ENCODE data around the gene LGMN. TPM values are rescaled to one million over a fixed set of nuclear protein-coding genes. Genes with fewer than 3 reads are reported as not detected.

LGMN gene
- total RNA-seq, 2 experiments from 2014 or later, result 3.2 to 5.6 TPM

DNA sequence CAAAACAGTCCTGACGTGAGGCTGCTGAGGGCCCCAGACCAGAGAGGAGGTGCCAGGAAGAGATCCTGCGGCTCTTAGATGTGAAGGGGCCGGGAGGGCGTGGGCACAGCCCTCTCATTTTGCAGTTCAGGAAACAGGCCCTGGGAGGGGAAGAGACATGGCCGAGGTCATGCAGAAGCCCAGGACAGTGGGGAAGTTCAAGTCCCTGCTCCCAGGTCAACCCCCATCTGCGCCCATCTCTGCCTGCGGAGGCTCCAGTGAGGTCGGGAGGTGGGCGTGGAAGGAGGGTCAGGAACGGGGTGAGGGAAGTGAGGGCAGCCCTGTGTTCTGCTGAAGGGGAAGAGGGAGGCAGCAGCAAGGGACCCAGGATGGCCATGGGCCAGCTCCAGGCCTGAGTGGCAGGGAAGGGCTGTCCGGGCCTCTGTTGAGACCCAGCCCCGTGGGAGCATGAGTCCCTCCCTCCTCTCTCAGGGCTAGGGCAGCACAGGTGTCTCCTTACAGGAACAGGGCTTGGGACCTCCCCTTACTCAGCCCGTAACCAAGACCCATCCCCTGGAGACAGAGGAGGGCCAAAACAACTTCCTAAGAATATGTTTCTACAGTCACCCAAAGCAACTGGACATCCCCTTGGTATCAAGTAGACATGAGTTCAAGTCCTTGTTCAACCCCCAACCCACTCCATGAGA lies 90.8 kb downstream of the LGMN start:
- Mint-ChIP-seq H3K27ac (peak overlapping the region; percentile 52), H3K4me1 (peaks cover 84% of the 10 kb centered on the region)
- POLR2A ChIA-PET, result no interaction called here

DNA sequence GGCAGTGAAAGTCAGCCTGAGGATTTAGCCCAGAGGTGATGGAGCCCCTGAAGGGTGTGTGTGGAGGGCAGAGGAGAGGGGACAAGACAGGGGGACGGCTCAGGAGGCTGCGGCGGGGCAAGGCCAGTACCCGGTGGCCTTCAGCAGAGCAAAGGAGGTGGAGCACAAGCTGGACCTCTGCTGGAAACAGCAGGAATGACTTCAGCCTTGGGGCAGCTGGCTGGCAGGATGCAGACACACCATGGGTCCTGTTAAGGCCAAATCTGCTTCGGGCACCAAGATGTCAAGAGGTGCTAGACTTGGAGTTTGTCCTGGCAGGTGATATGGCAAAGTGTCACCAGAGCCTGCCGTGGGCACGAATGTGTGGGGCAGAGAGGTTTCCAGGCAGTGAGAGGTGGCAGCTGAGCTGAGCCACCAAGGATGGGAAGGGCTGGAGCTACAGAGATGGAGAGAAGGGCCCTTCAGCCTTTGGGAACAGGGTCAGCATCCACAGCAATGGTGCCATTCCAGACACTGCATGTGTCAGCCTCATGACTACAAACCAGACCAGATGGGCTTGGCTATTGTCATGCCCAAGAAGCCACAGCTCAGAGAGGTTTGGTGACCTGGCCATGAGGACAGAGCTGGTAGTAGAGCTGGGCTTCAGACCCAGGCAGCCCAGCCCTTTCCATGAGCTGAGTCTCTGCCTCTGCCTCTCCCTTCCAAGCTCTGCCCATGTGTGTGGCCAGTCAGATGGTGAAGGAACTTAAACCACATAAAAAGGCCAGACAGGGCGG lies 91.9 kb downstream of the LGMN start:
- DNase-seq (no peak), ATAC-seq (no peak)
- ChIA-PET POLR2A (interaction anchor here (0.6 kb wide), 1 partner anchor 87 kb away, joined by 3 read pairs; no protein-coding TSS in a partner anchor), CTCF (interaction anchor here (0.8 to 1.3 kb wide), 5 partner anchors 9 to 24 kb away, joined by 3 to 5 read pairs (median 3); no protein-coding TSS in a partner anchor)
- Mint-ChIP-seq H3K27ac (peak overlapping the region; percentile 52), H3K36me3 (ENCODE audit: low read depth) (peaks cover 72% of the 10 kb centered on the region), H3K9me3 (ENCODE audit: low read depth) (no peaks in the 10 kb centered on the region), H3K4me1 (peaks cover 73% of the 10 kb centered on the region), H3K27me3 (no peaks in the 10 kb centered on the region), H3K4me3 (peak overlapping the region; percentile 56)
- intact Hi-C loops (cut with DNase I, micrococcal nuclease), result loop anchor here (10.0 kb wide), 2 partner anchors 102 to 792 kb away; partner anchors contain the start of gene TC2N (in 1 of the 2)

More for the DNA sequence above, 90.8 kb downstream of the LGMN start:
- DNase-seq, result peak; percentile 34
- no peaks in the 10 kb centered on the region for H3K27me3 Mint-ChIP-seq
- CTCF ChIA-PET, result interaction anchor here (1.3 kb wide), 1 partner anchor 14 kb away, joined by 4 read pairs; no protein-coding TSS in a partner anchor
- peak overlapping the region; percentile 37 for H3K4me3 Mint-ChIP-seq
- no peak for ATAC-seq
- H3K9me3 Mint-ChIP-seq (ENCODE audit: low read depth), result no peaks in the 10 kb centered on the region
- H3K36me3 Mint-ChIP-seq (ENCODE audit: low read depth), result peaks cover 79% of the 10 kb centered on the region
- intact Hi-C loops (cut with DNase I, micrococcal nuclease), result loop anchor here (10.0 kb wide), 2 partner anchors 103 to 793 kb away; partner anchors contain the start of gene TC2N (in 1 of the 2)

DNA sequence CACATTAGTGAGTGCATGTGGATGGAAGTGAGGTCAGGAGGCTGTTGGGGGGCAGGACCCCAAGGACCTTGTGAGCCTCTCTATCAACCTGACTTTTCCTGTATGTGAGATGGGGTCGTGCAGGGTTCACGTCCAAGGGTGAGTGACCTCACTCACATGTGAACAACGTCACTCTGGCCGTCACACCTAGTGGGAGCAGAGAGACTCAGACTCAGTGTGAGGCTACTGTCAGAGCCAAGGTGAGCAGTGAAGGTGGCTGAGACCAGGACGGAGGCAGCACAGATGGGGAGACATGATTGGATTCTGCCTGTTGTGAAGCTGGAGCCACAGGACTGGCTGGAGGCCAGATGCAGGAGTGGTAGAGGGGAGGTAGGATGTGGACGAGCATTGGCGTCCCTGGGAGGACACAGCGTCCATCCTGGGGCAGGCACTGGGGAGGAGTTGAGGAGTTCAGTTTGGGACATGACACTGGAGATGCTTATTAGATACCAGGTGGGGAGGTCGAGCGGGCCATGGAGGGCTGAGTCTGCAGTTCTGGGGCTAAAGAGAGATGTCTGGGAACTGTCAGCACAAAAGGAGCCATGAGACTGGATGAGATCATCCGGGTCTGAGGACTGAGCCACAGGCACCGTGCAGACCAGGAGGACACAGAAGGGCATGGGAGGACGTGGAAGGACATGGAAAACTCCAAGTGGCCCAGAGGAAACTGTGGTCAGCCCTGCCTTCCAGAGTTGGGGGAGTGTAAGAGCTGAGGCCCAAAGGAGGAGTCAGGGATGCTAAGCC lies 92.8 kb downstream of the LGMN start:
- DNase-seq (peak; percentile 41), ATAC-seq (no peak)
- Mint-ChIP-seq H3K4me3 (peak overlapping the region; percentile 56), H3K27ac (peak overlapping the region; percentile 52), H3K27me3 (no peaks in the 10 kb centered on the region), H3K36me3 (ENCODE audit: low read depth) (peaks cover 65% of the 10 kb centered on the region), H3K4me1 (peaks cover 75% of the 10 kb centered on the region), H3K9me3 (ENCODE audit: low read depth) (no peaks in the 10 kb centered on the region)
- ChIA-PET POLR2A (interaction anchor here (0.6 kb wide), 1 partner anchor 86 kb away, joined by 3 read pairs; no protein-coding TSS in a partner anchor), CTCF (interaction anchor here (0.8 to 1.0 kb wide), 2 partner anchors 14 to 25 kb away, joined by 3 read pairs; no protein-coding TSS in a partner anchor)
- intact Hi-C loops (cut with DNase I, micrococcal nuclease), result loop anchor here (10.0 kb wide), 2 partner anchors 101 to 791 kb away; partner anchors contain the start of gene TC2N (in 1 of the 2)

DNA sequence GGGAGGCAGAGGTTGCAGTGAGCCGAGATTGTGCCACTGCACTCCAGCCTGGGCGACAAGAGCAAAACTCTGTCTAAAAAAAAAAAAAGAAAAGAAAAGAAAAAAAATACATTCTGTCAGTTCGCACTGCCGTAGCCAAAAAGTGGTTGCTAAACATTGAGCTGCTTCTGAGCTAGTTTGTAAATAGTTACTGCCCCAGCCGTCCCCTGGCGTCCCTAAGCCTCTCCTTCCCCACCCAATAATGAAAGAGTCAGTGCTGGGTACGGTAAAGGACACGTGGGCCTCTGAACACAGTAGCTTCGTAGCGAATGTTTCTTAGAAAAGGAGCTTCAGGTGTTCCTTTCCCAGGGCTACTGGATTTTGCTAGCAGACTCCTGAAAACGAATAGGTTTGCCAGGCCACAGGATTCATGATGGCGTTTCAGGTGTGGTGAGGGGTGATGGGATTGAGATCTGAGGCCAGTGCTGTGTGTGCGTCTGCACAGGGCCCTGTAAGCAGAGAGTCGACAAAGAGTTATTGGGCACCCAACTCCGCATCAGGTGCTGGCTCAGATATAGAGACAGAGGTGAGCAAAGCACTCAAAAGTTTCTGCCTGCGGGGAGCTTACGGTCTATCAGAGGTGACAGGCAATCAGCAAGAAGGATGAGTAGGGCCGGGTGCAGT lies 94.1 kb downstream of the LGMN start:
- peaks cover 75% of the 10 kb centered on the region for H3K4me1 Mint-ChIP-seq
- peaks cover 53% of the 10 kb centered on the region for H3K36me3 Mint-ChIP-seq (ENCODE audit: low read depth)
- H3K27ac Mint-ChIP-seq, result peak overlapping the region; percentile 96
- no peaks in the 10 kb centered on the region for H3K27me3 Mint-ChIP-seq
- ChIA-PET POLR2A (interaction anchor here (0.6 kb wide), 1 partner anchor 76 kb away, joined by 3 read pairs; no protein-coding TSS in a partner anchor), CTCF (interaction anchor here (0.6 to 1.3 kb wide), 8 partner anchors 13 to 459 kb away, joined by 3 to 5 read pairs (median 3); no protein-coding TSS in a partner anchor)
- ATAC-seq (no peak), DNase-seq (peak; percentile 25)
- peak overlapping the region; percentile 90 for H3K4me3 Mint-ChIP-seq
- no peaks in the 10 kb centered on the region for H3K9me3 Mint-ChIP-seq (ENCODE audit: low read depth)
- intact Hi-C loops (cut with DNase I, micrococcal nuclease), result loop anchor here (5.0 to 10.0 kb wide), 5 partner anchors 37 to 790 kb away; partner anchors contain the start of genes CPSF2 (in 1 of the 2), NDUFB1 (in 1 of the 2) and TC2N (in 1 of the 2)

Other genes with a start within 250 kb of the LGMN start
- gene RIN3, start 234.8 kb downstream of the LGMN start, total RNA-seq, result 10 to 100 TPM; 23.1 to 26.4 TPM
- 10 to 100 TPM; 20.3 to 23.5 TPM for gene GOLGA5, start 45.7 kb upstream of the LGMN start, total RNA-seq
- gene CHGA, start 174.5 kb upstream of the LGMN start, total RNA-seq, result not detected

Measured in activated CD4-positive, alpha-beta T cell treated with anti-CD3 and anti-CD28 coated beads for 36 hours (primary cell).